Lower lobe of right lung (tissue), 2 donors: ENCODE data around the gene BRINP2. TPM values are rescaled to one million over a fixed set of nuclear protein-coding genes. Genes with fewer than 3 reads are reported as not detected.
A peak's percentile ranks its signal among the peaks of the same experiment; 100 is the strongest.

Source experiments
- ATAC-seq, 2 donors: fragments of 200-7000 bp; cut with Tn5 transposase; one replicate each; pipeline ENCODE4 v1.9.1; 2020 to 2022; ENCODE audit warnings: mild to moderate bottlenecking in 2 of 2, moderate library complexity in 2 of 2
- DNase-seq: peaks from one replicate; pipeline ENCODE4 v3.0.0-alpha.2; 2020
- H3K27ac ChIP-seq: fragments of 200-600 bp; one replicate; pipeline ENCODE4 v1.8.0; 2022
- H3K27me3 ChIP-seq: fragments of 200-600 bp; one replicate; pipeline ENCODE4 v1.8.0; 2022; ENCODE audit warnings: low read depth
- H3K36me3 ChIP-seq: fragments of 200-600 bp; one replicate; pipeline ENCODE4 v1.8.0; 2022; ENCODE audit warnings: mild to moderate bottlenecking
- H3K4me1 ChIP-seq: fragments of 200-600 bp; one replicate; pipeline ENCODE4 v1.8.0; 2022
- H3K4me3 ChIP-seq: fragments of 200-600 bp; one replicate; pipeline ENCODE4 v1.8.0; 2022; ENCODE audit warnings: mild to moderate bottlenecking
- H3K9me3 ChIP-seq: fragments of 200-600 bp; one replicate; pipeline ENCODE4 v1.8.0; 2022
- intact Hi-C: fragments of 100-400 bp; cut with DNase I; formaldehyde crosslinking; loops from one replicate; pipeline ENCODE4 v1.11.0; 2022
- long read RNA-seq: library from polyadenylated mRNA; unstranded; transcript quantifications from one replicate; pipeline ENCODE4 v2.0.0, GENCODE V29; 2021
- total RNA-seq: library from RNA; stranded (reverse); fragmentation: NEBNext Ultra II Directional; extraction: Animal tissue kit (Norgen Biotek cat#: 25700); gene quantifications from one replicate; pipeline ENCODE4 v1.2.1, GENCODE V29; 2021
- TF ChIP-seq, protein P1 (sequence below): fragments of 200-600 bp; IDR thresholded peaks from one replicate; pipeline ENCODE4 v1.8.0; 2022; ENCODE audit warnings: antibody characterized with exemption, mild to moderate bottlenecking
- donor health status: DM: no; HTN: yes; CAD: no; lungs with severe emphysema.

The BRINP2 gene, protein sequence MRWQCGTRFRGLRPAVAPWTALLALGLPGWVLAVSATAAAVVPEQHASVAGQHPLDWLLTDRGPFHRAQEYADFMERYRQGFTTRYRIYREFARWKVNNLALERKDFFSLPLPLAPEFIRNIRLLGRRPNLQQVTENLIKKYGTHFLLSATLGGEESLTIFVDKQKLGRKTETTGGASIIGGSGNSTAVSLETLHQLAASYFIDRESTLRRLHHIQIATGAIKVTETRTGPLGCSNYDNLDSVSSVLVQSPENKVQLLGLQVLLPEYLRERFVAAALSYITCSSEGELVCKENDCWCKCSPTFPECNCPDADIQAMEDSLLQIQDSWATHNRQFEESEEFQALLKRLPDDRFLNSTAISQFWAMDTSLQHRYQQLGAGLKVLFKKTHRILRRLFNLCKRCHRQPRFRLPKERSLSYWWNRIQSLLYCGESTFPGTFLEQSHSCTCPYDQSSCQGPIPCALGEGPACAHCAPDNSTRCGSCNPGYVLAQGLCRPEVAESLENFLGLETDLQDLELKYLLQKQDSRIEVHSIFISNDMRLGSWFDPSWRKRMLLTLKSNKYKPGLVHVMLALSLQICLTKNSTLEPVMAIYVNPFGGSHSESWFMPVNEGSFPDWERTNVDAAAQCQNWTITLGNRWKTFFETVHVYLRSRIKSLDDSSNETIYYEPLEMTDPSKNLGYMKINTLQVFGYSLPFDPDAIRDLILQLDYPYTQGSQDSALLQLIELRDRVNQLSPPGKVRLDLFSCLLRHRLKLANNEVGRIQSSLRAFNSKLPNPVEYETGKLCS
- not detected for total RNA-seq
- long read RNA-seq = 0 reads

DNA sequence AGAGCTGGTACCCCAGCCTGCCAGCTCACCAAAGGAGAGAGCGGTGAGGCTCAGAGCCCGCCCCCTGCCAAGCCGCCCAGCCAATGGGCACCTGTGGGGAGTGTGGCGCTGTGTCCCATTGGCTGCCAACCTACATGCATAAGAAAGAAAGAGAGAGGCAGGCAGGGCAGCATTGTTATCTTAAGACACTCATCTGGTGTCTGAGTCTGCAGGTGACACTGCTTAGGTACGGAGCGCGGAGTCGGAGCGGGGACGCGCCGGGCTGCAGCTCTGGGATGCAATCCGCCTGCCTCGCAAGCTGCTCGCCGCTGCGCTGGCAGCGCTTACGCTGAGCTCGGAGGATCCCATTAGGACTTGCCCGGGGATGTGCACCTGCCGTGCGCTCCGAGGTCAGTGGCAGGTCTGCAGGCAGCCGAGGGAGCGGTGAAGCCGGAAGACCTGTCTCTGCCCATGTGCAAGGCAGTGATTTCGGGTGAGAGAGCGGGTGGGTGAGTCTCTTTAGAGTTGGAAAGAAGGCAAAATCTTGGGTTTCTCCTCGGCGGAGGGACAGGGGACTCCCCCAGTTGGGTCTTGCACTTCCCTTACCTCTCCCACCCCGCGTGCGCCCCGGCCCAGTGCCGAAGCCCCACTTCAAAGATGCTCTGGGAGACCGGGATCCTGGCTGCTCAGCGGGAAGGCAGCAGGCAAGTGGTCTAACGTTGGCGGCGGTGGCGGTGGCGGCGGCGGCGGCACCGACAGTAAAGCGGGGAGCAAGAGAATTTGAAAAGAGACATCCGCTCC, at the start of gene BRINP2:
TSS of gene BRINP2 (plus strand) at position 203 of the 780 bp plus-strand sequence. CDS start 58,919 bp downstream, outside the sequence.
- DNase-seq = no peak

DNA sequence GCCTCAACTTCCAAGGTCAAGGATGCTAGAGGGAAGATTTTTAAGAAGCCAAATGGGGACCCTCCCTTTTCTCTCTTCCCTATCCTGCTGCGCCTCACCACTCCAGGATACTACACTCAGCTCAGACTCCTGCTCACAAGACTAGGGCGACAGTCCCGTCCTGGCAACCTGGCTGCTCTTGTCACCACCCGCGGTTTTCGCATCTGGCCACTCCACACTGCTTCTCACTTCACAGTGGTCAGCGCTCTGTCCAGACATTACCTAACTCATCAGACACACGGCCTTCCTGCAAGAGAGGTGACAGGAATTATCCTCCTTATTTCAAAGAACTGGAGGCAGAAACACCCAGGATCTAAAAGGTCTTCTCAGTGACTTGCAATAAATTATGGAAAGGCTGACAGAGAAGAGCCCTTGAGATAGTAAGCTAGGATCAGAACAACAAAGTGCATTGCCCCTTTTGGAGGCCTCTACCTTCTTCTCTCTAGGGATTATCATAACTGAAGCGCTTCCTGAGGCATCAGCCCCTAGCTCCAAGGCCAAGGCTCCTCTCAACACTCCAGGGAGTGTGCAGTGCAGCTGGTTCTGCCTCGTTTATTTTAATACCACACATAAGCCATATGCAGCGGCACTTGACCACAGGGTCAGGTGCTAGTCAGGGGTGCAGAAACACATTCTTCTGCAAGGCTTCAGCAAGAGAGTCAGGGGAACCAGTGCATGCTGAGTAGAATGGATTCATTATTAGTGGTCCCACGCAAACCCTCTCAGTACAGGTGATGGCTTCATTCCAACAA, 48.1 kb upstream of the BRINP2 start:
- Histone ChIP-seq H3K4me3 (no peak overlapping the region), H3K9me3 (no peaks in the 10 kb centered on the region), H3K4me1 (no peaks in the 10 kb centered on the region), H3K27me3 (no peaks in the 10 kb centered on the region), H3K27ac (no peak overlapping the region), H3K36me3 (no peaks in the 10 kb centered on the region)
- DNase-seq (no peak), ATAC-seq (no peak)
- TF ChIP-seq, protein P1, sequence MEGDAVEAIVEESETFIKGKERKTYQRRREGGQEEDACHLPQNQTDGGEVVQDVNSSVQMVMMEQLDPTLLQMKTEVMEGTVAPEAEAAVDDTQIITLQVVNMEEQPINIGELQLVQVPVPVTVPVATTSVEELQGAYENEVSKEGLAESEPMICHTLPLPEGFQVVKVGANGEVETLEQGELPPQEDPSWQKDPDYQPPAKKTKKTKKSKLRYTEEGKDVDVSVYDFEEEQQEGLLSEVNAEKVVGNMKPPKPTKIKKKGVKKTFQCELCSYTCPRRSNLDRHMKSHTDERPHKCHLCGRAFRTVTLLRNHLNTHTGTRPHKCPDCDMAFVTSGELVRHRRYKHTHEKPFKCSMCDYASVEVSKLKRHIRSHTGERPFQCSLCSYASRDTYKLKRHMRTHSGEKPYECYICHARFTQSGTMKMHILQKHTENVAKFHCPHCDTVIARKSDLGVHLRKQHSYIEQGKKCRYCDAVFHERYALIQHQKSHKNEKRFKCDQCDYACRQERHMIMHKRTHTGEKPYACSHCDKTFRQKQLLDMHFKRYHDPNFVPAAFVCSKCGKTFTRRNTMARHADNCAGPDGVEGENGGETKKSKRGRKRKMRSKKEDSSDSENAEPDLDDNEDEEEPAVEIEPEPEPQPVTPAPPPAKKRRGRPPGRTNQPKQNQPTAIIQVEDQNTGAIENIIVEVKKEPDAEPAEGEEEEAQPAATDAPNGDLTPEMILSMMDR = no peak
- intact Hi-C loops = no loop called here

More for the DNA sequence above, at the start of gene BRINP2:
- intact Hi-C loops = no loop called here
- Histone ChIP-seq H3K4me1 (peaks cover 8% of the 10 kb centered on the region), H3K27ac (no peak within 1 kb of the TSS), H3K27me3 (peaks cover 35% of the 10 kb centered on the region), H3K4me3 (peak within 1 kb of the TSS; percentile 37), H3K9me3 (no peaks in the 10 kb centered on the region), H3K36me3 (no peaks in the 10 kb centered on the region)
- ATAC-seq = peak; percentile 80 to 81
- TF ChIP-seq, protein P1 = no peak

DNA sequence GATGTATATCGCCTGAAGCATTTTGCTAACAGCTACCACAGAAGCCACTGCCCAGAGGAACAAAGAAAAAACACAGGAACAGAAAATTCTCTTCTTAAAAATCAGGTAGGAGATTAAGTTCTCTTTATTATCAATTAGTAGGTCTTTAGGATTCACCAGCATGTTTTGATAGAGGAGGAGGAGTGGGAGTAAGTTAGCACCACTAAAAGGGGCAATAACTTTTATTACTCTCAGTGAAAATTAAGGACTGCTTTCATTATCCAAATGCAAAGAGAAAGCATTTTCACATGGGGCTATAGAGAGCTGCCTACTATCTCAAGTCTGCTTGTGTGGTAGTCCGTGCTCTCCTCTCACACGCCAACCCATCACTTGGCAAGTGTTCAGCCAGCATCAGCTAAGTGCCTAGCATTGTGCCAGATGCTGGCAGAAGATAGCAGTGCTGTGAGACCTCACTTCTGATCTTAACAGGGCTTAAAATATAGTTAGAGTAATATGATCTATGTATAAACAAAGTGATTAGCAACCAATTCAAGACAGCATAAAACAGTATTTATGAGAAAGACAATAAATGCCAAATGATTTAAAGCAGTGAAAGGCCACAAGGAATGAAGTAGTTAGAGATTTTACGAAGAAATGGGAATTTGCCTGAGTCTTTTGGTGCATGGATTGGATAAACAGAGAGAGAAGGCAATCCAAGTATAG, 46.0 kb upstream of the BRINP2 start:
- H3K27ac ChIP-seq = no peak overlapping the region
- no peaks in the 10 kb centered on the region for H3K9me3 ChIP-seq
- DNase-seq (no peak), ATAC-seq (no peak)
- H3K4me1 ChIP-seq = no peaks in the 10 kb centered on the region
- H3K27me3 ChIP-seq = no peaks in the 10 kb centered on the region
- intact Hi-C loops = no loop called here
- no peak overlapping the region for H3K4me3 ChIP-seq
- H3K36me3 ChIP-seq = no peaks in the 10 kb centered on the region
- TF ChIP-seq, protein P1 = no peak

DNA sequence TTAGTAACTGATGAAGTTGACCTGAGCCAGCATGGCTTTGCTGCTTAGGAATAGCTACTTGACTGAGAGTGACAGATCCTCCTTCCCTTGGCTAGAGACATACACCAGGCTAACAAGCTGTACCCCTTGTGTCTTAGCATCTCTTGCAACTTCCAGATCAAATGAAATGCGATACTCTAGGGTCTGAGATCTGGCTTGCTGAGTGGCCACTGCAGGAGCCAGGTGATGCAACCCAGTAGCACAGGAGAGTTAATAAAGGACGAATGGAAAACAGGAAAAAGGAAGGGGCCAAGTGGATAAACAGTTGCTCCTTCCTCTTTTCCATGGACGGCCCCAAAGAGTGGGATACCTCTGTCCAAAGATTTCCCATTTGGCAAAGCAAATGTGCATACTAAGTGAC, 44.5 kb upstream of the BRINP2 start:
- DNase-seq (no peak), ATAC-seq (no peak)
- H3K27me3 ChIP-seq = no peaks in the 10 kb centered on the region
- no peak overlapping the region for H3K27ac ChIP-seq
- no peak overlapping the region for H3K4me3 ChIP-seq
- TF ChIP-seq, protein P1 = no peak
- intact Hi-C loops = no loop called here
- no peaks in the 10 kb centered on the region for H3K36me3 ChIP-seq
- no peaks in the 10 kb centered on the region for H3K4me1 ChIP-seq
- H3K9me3 ChIP-seq = no peaks in the 10 kb centered on the region
